ENCODE data around the gene EGFL6.

The EGFL6 gene

DNA sequence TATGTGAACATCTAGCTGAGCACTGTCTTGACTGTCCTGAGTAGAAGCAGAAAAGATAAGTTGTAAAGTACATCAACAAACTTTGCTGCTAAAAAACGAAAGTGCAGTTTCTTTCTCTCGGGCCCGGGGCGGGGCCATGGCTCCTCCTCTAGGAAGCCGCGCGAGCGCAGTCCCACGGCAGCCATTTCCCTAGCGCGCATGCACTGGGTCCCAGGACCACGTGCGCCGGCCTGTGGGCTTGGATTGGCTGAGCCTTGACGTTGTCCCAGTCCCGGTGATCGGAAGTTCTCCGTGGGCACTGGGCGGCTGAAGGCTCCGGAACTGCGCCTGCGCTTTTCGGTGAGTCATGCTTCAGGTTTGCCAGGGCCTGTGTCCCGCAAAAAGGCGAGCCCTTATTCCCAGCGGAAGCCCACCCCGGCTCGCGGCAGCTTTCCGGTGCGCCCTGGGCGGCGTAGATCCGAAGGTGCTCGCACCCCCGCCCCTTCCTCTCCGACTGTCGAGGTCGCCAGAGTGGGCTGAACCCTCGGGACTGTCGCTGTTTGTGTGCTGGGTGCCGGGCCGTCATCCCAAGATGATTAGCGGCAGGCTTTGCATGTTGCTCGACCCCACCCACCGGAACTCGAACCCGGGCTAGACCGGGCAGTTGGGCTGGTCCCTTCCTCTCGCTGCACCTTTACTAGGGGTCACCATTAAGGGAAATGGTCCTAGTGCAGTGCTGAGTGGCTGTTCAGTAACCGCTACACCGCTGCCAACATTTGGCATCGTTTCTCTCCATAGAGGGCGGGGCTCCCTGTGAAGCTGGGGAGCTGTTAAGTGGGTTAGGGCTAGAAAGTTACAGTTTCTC, 83.7 kb downstream of the EGFL6 start, which contains the start of gene TCEANC (continued):
- TF ChIP-seq, protein P1, sequence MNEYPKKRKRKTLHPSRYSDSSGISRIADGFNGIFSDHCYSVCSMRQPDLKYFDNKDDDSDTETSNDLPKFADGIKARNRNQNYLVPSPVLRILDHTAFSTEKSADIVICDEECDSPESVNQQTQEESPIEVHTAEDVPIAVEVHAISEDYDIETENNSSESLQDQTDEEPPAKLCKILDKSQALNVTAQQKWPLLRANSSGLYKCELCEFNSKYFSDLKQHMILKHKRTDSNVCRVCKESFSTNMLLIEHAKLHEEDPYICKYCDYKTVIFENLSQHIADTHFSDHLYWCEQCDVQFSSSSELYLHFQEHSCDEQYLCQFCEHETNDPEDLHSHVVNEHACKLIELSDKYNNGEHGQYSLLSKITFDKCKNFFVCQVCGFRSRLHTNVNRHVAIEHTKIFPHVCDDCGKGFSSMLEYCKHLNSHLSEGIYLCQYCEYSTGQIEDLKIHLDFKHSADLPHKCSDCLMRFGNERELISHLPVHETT (tag by site-specific recombination; IDR thresholded peaks at IDR 0.05) = peak; percentile 33; the same call in 1 of the 2 replicates
- TF ChIP-seq, protein P2, sequence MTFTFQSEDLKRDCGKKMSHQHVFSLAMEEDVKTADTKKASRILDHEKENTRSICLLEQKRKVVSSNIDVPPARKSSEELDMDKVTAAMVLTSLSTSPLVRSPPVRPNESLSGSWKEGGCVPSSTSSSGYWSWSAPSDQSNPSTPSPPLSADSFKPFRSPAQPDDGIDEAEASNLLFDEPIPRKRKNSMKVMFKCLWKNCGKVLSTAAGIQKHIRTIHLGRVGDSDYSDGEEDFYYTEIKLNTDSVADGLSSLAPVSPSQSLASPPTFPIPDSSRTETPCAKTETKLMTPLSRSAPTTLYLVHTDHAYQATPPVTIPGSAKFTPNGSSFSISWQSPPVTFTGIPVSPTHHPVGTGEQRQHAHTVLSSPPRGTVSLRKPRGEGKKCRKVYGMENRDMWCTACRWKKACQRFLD (tag by site-specific recombination; IDR thresholded peaks at IDR 0.05) = no peak
- TF ChIP-seq HOXD13 (CRISPR knock-in tag; IDR thresholded peaks at IDR 0.05; ENCODE audit: borderline replicate concordance) (no peak), ZNF521 (tag by site-specific recombination; IDR thresholded peaks at IDR 0.05) (no peak), OSR2 (tag by site-specific recombination; IDR thresholded peaks at IDR 0.05) (peak; percentile 41; the same call in 1 of the 2 replicates), ZNF211 (tag by site-specific recombination; IDR thresholded peaks at IDR 0.05; ENCODE audit: low read depth) (no peak), ZNF555 (tag by site-specific recombination; conservative IDR thresholded peaks at IDR 0.05) (no peak; the same call in 1 of the 2 replicates), TRIM28 (IDR thresholded peaks at IDR 0.05; ENCODE audit: borderline replicate concordance, low read length) (no peak), ZNF10 (tag by site-specific recombination; IDR thresholded peaks at IDR 0.05) (0 out of 2 replicates have a peak, but pooled peaks have one; percentile 21), ZFP3 (tag by site-specific recombination; IDR thresholded peaks at IDR 0.05; ENCODE audit: low read depth) (no peak), ZNF600 (tag by site-specific recombination; IDR thresholded peaks at IDR 0.05) (peak; percentile 93), ZNF791 (tag by site-specific recombination; IDR thresholded peaks at IDR 0.05) (no peak), ZNF416 (tag by site-specific recombination; IDR thresholded peaks at IDR 0.05) (no peak), ZNF670 (tag by site-specific recombination; IDR thresholded peaks at IDR 0.05; ENCODE audit: low read depth) (no peak)
- TF ChIP-seq, protein P3, sequence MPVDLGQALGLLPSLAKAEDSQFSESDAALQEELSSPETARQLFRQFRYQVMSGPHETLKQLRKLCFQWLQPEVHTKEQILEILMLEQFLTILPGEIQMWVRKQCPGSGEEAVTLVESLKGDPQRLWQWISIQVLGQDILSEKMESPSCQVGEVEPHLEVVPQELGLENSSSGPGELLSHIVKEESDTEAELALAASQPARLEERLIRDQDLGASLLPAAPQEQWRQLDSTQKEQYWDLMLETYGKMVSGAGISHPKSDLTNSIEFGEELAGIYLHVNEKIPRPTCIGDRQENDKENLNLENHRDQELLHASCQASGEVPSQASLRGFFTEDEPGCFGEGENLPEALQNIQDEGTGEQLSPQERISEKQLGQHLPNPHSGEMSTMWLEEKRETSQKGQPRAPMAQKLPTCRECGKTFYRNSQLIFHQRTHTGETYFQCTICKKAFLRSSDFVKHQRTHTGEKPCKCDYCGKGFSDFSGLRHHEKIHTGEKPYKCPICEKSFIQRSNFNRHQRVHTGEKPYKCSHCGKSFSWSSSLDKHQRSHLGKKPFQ (tag by site-specific recombination; IDR thresholded peaks at IDR 0.05) = no peak
- TF ChIP-seq, protein P4, sequence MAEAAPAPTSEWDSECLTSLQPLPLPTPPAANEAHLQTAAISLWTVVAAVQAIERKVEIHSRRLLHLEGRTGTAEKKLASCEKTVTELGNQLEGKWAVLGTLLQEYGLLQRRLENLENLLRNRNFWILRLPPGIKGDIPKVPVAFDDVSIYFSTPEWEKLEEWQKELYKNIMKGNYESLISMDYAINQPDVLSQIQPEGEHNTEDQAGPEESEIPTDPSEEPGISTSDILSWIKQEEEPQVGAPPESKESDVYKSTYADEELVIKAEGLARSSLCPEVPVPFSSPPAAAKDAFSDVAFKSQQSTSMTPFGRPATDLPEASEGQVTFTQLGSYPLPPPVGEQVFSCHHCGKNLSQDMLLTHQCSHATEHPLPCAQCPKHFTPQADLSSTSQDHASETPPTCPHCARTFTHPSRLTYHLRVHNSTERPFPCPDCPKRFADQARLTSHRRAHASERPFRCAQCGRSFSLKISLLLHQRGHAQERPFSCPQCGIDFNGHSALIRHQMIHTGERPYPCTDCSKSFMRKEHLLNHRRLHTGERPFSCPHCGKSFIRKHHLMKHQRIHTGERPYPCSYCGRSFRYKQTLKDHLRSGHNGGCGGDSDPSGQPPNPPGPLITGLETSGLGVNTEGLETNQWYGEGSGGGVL (tag by site-specific recombination; IDR thresholded peaks at IDR 0.05) = no peak
- TF ChIP-seq, protein P5, sequence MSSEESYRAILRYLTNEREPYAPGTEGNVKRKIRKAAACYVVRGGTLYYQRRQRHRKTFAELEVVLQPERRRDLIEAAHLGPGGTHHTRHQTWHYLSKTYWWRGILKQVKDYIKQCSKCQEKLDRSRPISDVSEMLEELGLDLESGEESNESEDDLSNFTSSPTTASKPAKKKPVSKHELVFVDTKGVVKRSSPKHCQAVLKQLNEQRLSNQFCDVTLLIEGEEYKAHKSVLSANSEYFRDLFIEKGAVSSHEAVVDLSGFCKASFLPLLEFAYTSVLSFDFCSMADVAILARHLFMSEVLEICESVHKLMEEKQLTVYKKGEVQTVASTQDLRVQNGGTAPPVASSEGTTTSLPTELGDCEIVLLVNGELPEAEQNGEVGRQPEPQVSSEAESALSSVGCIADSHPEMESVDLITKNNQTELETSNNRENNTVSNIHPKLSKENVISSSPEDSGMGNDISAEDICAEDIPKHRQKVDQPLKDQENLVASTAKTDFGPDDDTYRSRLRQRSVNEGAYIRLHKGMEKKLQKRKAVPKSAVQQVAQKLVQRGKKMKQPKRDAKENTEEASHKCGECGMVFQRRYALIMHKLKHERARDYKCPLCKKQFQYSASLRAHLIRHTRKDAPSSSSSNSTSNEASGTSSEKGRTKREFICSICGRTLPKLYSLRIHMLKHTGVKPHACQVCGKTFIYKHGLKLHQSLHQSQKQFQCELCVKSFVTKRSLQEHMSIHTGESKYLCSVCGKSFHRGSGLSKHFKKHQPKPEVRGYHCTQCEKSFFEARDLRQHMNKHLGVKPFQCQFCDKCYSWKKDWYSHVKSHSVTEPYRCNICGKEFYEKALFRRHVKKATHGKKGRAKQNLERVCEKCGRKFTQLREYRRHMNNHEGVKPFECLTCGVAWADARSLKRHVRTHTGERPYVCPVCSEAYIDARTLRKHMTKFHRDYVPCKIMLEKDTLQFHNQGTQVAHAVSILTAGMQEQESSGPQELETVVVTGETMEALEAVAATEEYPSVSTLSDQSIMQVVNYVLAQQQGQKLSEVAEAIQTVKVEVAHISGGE (tag by site-specific recombination; conservative IDR thresholded peaks at IDR 0.05; ENCODE audit: low read depth) = peak; percentile 95
- TF ChIP-seq, protein P6, sequence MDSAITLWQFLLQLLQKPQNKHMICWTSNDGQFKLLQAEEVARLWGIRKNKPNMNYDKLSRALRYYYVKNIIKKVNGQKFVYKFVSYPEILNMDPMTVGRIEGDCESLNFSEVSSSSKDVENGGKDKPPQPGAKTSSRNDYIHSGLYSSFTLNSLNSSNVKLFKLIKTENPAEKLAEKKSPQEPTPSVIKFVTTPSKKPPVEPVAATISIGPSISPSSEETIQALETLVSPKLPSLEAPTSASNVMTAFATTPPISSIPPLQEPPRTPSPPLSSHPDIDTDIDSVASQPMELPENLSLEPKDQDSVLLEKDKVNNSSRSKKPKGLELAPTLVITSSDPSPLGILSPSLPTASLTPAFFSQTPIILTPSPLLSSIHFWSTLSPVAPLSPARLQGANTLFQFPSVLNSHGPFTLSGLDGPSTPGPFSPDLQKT (IDR thresholded peaks at IDR 0.05; ENCODE audit: borderline replicate concordance, low read depth, low read length) = peak; percentile 57; the same call in 1 of the 2 replicates
- TF ChIP-seq, protein P7, sequence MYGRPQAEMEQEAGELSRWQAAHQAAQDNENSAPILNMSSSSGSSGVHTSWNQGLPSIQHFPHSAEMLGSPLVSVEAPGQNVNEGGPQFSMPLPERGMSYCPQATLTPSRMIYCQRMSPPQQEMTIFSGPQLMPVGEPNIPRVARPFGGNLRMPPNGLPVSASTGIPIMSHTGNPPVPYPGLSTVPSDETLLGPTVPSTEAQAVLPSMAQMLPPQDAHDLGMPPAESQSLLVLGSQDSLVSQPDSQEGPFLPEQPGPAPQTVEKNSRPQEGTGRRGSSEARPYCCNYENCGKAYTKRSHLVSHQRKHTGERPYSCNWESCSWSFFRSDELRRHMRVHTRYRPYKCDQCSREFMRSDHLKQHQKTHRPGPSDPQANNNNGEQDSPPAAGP (tag by site-specific recombination; IDR thresholded peaks at IDR 0.05) = peak; percentile 69; the same call in 1 of the 2 replicates
- TF ChIP-seq, protein P8, sequence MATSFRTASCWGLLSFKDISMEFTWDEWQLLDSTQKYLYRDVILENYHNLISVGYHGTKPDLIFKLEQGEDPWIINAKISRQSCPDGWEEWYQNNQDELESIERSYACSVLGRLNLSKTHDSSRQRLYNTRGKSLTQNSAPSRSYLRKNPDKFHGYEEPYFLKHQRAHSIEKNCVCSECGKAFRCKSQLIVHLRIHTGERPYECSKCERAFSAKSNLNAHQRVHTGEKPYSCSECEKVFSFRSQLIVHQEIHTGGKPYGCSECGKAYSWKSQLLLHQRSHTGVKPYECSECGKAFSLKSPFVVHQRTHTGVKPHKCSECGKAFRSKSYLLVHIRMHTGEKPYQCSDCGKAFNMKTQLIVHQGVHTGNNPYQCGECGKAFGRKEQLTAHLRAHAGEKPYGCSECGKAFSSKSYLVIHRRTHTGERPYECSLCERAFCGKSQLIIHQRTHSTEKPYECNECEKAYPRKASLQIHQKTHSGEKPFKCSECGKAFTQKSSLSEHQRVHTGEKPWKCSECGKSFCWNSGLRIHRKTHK (tag by site-specific recombination; IDR thresholded peaks at IDR 0.05) = no peak
- TF ChIP-seq, protein P9, sequence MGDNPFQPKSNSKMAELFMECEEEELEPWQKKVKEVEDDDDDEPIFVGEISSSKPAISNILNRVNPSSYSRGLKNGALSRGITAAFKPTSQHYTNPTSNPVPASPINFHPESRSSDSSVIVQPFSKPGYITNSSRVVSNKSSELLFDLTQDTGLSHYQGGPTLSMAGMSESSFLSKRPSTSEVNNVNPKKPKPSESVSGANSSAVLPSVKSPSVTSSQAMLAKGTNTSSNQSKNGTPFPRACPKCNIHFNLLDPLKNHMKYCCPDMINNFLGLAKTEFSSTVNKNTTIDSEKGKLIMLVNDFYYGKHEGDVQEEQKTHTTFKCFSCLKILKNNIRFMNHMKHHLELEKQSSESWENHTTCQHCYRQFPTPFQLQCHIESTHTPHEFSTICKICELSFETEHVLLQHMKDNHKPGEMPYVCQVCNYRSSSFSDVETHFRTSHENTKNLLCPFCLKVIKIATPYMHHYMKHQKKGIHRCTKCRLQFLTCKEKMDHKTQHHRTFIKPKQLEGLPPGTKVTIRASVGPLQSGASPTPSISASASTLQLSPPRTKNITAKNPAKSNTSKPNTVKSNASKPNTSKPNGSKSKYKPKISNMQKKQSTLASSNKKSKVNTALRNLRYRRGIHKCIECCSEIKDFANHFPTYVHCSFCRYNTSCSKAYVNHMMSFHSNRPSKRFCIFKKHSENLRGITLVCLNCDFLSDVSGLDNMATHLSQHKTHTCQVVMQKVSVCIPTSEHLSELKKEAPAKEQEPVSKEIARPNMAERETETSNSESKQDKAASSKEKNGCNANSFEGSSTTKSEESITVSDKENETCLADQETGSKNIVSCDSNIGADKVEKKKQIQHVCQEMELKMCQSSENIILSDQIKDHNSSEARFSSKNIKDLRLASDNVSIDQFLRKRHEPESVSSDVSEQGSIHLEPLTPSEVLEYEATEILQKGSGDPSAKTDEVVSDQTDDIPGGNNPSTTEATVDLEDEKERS (tag by site-specific recombination; IDR thresholded peaks at IDR 0.05) = no peak
